Left ventricle myocardium inferior (tissue), 1 donor: ENCODE results near the gene SMAD7. TPM values are rescaled to one million over a fixed set of nuclear protein-coding genes. Genes with fewer than 3 reads are reported as not detected.

Source experiments
- DNase-seq: peaks from one replicate; pipeline ENCODE4 v3.0.0-alpha.2; 2020
- H3K27ac ChIP-seq: fragments of 200-600 bp; replicated peaks from 2 replicates; pipeline ENCODE4 v1.8.0; 2021
- H3K27me3 ChIP-seq: fragments of 200-600 bp; 2 replicates; pipeline ENCODE4 v1.8.0; 2021; ENCODE audit warnings: low read depth
- H3K36me3 ChIP-seq: fragments of 200-600 bp; 2 replicates; pipeline ENCODE4 v1.8.0; 2021
- H3K4me1 ChIP-seq: fragments of 200-600 bp; 2 replicates; pipeline ENCODE4 v1.8.0; 2021
- H3K4me3 ChIP-seq: fragments of 200-600 bp; 2 replicates; pipeline ENCODE4 v1.8.0; 2021; ENCODE audit warnings: mild to moderate bottlenecking, moderate library complexity
- H3K9me3 ChIP-seq: fragments of 200-600 bp; replicated peaks from 2 replicates; pipeline ENCODE4 v1.8.0; 2021
- intact Hi-C: fragments of 100-400 bp; cut with micrococcal nuclease; formaldehyde crosslinking; loops from one replicate; pipeline ENCODE4 v1.11.0; 2022
- total RNA-seq: library from RNA; stranded (reverse); fragmentation: NEBNext Ultra II Directional; extraction: Animal tissue kit (Norgen Biotek cat#: 25700); gene quantifications from one replicate; pipeline ENCODE4 v1.2.1, GENCODE V29; 2021
- TF ChIP-seq, protein P1 (sequence below): fragments of 200-600 bp; IDR thresholded peaks from 2 replicates; pipeline ENCODE4 v1.8.0; 2021; ENCODE audit warnings: antibody characterized with exemption, mild to moderate bottlenecking, borderline replicate concordance
- donor health status: DM: no; HTN: yes; CAD: no; lungs with severe emphysema.

SMAD7 gene
- total RNA-seq, 1 donor from 2014 or later: 19.3 TPM

DNA sequence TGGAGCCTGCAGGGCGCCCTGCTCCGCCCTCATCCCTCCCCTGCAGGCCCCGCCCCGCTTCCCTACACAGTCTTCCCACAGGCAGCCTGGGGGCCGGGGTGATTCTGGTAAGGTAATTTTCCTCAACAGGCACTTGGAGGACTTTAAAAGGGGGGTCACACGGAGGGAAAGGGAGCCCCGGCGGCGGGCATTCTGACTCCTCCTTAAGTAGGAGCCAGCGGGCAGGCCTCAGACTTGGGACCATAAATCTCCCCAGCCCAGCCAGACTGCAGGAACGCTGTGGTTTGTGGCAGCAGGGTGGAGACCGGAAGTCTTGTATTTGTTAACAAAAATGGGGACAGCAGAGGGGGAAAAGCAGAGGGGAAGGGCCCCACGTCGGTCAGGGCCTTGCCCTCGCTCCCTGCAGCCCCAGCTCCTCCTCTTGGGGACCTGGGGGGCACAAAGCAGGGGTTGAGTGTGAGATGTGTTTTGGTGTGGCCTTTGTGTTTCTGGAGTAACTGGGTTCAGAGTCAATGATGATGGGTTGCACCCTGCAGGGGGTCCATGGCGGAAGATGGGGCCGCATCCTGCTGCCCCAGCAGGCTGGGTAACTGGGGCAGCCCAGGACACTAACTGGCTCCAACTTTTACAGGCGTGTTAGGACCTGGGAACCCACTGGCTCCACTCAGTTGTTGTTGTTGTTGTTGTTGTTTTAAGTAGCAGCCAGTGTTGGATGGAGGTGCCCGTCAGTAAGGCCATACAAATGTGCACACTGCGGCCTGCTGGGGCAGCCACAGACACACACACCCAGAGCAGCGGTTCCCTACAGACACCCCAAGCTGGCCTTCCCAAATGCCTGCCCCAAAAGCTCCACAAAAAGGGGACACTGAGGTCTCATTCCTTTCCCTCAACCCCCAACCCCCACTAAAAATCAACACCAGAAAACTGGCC is 27.7 kb downstream of the SMAD7 start:
- peak; percentile 72 for DNase-seq
- intact Hi-C loops: no loop called here
- Histone ChIP-seq H3K4me3 (peak overlapping the region; percentile 64), H3K9me3 (no peaks in the 10 kb centered on the region), H3K4me1 (peaks cover 84% of the 10 kb centered on the region), H3K27me3 (no peaks in the 10 kb centered on the region), H3K27ac (peak overlapping the region; percentile 85), H3K36me3 (peaks cover 20% of the 10 kb centered on the region)
- TF ChIP-seq, protein P1, sequence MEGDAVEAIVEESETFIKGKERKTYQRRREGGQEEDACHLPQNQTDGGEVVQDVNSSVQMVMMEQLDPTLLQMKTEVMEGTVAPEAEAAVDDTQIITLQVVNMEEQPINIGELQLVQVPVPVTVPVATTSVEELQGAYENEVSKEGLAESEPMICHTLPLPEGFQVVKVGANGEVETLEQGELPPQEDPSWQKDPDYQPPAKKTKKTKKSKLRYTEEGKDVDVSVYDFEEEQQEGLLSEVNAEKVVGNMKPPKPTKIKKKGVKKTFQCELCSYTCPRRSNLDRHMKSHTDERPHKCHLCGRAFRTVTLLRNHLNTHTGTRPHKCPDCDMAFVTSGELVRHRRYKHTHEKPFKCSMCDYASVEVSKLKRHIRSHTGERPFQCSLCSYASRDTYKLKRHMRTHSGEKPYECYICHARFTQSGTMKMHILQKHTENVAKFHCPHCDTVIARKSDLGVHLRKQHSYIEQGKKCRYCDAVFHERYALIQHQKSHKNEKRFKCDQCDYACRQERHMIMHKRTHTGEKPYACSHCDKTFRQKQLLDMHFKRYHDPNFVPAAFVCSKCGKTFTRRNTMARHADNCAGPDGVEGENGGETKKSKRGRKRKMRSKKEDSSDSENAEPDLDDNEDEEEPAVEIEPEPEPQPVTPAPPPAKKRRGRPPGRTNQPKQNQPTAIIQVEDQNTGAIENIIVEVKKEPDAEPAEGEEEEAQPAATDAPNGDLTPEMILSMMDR: no peak

DNA sequence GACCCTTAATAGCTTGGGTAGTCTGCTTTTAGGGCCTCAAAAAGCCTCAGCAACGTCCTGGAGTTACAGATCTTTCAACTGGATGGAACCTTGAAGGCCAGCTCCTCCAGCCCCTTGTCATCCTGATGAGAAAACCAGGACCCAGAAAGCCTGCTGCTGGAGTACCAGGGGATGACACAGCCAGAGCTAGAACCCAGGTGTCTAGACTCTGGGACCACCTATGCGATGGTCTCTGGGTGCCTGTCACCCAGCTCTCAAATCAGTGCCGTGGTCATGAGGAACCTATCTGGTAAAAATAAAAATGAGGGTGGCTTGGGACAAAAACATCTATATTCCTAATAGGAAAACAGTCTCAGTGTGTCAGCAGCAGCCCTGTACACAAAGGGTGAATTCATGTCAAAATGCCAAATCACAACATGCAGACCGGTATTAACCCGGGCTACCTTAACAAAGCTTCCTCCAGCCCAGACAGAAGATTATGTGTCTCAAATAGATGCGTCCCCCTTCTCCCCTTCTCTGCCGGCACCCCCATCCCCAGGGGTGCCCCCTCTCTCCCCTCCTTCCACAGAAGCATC is 28.5 kb downstream of the SMAD7 start:
- no peak for DNase-seq
- Histone ChIP-seq H3K27ac (peak overlapping the region; percentile 85), H3K4me3 (peak overlapping the region; percentile 64), H3K9me3 (no peaks in the 10 kb centered on the region), H3K27me3 (no peaks in the 10 kb centered on the region), H3K4me1 (peaks cover 76% of the 10 kb centered on the region), H3K36me3 (peaks cover 20% of the 10 kb centered on the region)
- TF ChIP-seq, protein P1: no peak
- intact Hi-C loops: no loop called here

DNA sequence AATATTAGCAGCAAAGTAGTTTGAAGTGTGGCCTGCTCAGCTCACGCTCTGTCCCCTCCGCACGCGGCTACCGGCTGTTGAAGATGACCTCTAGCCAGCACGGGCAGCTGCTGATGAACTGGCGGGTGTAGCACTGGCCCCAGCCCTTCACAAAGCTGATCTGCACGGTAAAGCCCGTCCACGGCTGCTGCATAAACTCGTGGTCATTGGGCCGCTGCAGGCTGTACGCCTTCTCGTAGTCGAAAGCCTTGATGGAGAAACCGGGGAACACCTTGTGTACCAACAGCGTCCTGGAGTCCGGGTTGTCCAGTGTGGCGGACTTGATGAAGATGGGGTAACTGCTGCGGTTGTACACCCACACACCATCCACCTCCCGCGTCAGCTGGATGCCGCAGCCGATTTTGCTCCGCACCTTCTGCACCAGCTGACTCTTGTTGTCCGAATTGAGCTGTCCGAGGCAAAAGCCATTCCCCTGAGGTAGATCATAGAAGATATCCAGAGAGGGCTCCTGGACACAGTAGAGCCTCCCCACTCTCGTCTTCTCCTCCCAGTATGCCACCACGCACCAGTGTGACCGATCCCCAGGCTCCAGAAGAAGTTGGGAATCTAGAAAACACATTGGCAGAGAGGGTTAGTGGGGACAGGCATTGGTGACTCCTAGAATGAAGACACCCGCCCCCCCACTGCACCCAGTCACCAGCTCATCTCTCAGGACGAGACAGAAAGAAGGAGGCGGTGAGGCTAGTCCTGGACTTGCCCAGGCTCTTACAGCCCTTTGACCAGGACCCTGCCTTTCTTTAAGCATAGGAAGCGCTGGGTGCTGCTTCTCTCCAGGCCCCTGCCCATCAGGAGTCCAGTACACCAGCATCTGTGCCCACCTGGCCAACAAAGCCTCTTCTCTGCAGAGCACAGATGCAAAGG is 29.2 kb downstream of the SMAD7 start:
- intact Hi-C loops: no loop called here
- peak overlapping the region; percentile 85 for H3K27ac ChIP-seq
- no peak overlapping the region for H3K4me3 ChIP-seq
- no peak for DNase-seq
- H3K4me1 ChIP-seq: peaks cover 69% of the 10 kb centered on the region
- TF ChIP-seq, protein P1: no peak
- H3K9me3 ChIP-seq: no peaks in the 10 kb centered on the region
- no peaks in the 10 kb centered on the region for H3K27me3 ChIP-seq
- peaks cover 20% of the 10 kb centered on the region for H3K36me3 ChIP-seq

GRCh38 chr18:48920408-48921038 is 30.2 kb downstream of the SMAD7 start:
- Histone ChIP-seq H3K36me3 (peaks cover 20% of the 10 kb centered on the region), H3K27ac (no peak overlapping the region), H3K27me3 (no peaks in the 10 kb centered on the region), H3K4me3 (no peak overlapping the region), H3K4me1 (peaks cover 60% of the 10 kb centered on the region), H3K9me3 (no peaks in the 10 kb centered on the region)
- no peak for DNase-seq
- intact Hi-C loops: no loop called here
- TF ChIP-seq, protein P1: no peak

GRCh38 chr18:48919547-48919946 is 31.2 kb downstream of the SMAD7 start:
- H3K4me1 ChIP-seq: peaks cover 51% of the 10 kb centered on the region
- no peak for DNase-seq

More at GRCh38 chr18:48919547-48919946, 31.2 kb downstream of the SMAD7 start:
- intact Hi-C loops: no loop called here
- Histone ChIP-seq H3K4me3 (no peak overlapping the region), H3K9me3 (no peaks in the 10 kb centered on the region), H3K36me3 (peaks cover 20% of the 10 kb centered on the region), H3K27ac (no peak overlapping the region), H3K27me3 (no peaks in the 10 kb centered on the region)
- TF ChIP-seq, protein P1: no peak
